Colonic mucosa (tissue), 4 donors: ENCODE measurements around the gene NECTIN1. TPM values are rescaled to one million over a fixed set of nuclear protein-coding genes. Genes with fewer than 3 reads are reported as not detected.
A peak's percentile ranks its signal among the peaks of the same experiment; 100 is the strongest.

Experiments used
- DNase-seq: peaks from one replicate; pipeline ENCODE4 v3.0.0-alpha.2; 2020
- H3K27ac ChIP-seq: fragments of 200-600 bp; one replicate; pipeline ENCODE4 v1.8.0; 2021
- H3K27me3 ChIP-seq: fragments of 200-600 bp; one replicate; pipeline ENCODE4 v1.8.0; 2021
- H3K36me3 ChIP-seq: fragments of 200-600 bp; one replicate; pipeline ENCODE4 v1.8.0; 2021
- H3K4me1 ChIP-seq: fragments of 200-600 bp; one replicate; pipeline ENCODE4 v1.8.0; 2021; ENCODE audit warnings: mild to moderate bottlenecking
- H3K4me3 ChIP-seq: fragments of 200-600 bp; one replicate; pipeline ENCODE4 v1.8.0; 2021
- H3K9ac ChIP-seq, 2 donors: one replicate each; pipeline ENCODE4 v1.7.0; 2013; ENCODE audit warnings: control low read depth in 2 of 2, low read depth in 2 of 2, low read length in 2 of 2
- H3K9me3 ChIP-seq: fragments of 200-600 bp; one replicate; pipeline ENCODE4 v1.8.0; 2021
- CTCF ChIP-seq: fragments of 200-600 bp; IDR thresholded peaks from one replicate; pipeline ENCODE4 v1.8.0; 2022; ENCODE audit warnings: antibody characterized with exemption, mild to moderate bottlenecking
- intact Hi-C: fragments of 100-400 bp; cut with DNase I; formaldehyde crosslinking; loops from one replicate; pipeline ENCODE4 v1.14.1; 2022
- total RNA-seq, 2 donors: library from RNA; stranded (reverse); fragmentation: NEBNext Ultra II Directional in 1 of 2; extraction: Animal tissue kit (Norgen Biotek cat#: 25700) in 1 of 2; gene quantifications; one replicate each; pipeline ENCODE4 v1.2.1, GENCODE V29; 2021
- donor health status: healthy.
- donor health status: DM: no; HTN: no; CAD: no.
- donor health status: DM: no; HTN: no; CAD: no.

The NECTIN1 gene
- total RNA-seq, 2 donors from 2014 or later: 53.0 to 59.9 TPM

DNA sequence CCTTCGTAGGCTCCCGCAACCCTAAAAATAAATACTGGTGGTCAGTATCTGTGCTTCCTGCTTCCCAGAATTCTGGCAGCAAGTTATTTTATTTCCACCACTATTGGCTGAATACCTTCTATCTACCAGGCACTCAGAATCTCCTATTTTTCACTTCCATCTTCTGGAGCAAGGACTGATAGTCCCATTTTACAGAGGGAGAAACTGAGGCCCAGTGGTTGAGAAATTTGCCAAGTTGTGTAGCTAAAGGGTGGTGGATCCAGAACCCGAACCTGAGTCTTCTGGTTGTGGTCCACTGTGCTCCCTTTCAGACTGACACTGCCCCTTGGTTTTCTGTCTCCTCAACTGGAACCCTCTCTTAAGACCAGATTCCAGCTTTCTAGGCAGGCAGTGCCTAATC lies 31.6 kb downstream of the NECTIN1 start:
- Histone ChIP-seq H3K27me3 (no peaks in the 10 kb centered on the region), H3K9me3 (no peaks in the 10 kb centered on the region), H3K4me1 (peaks cover 19% of the 10 kb centered on the region), H3K4me3 (no peak overlapping the region), H3K27ac (no peak overlapping the region), H3K9ac (no peak overlapping the region), H3K36me3 (no peaks in the 10 kb centered on the region)
- DNase-seq: no peak
- intact Hi-C loops: no loop called here
- TF ChIP-seq CTCF: no peak

DNA sequence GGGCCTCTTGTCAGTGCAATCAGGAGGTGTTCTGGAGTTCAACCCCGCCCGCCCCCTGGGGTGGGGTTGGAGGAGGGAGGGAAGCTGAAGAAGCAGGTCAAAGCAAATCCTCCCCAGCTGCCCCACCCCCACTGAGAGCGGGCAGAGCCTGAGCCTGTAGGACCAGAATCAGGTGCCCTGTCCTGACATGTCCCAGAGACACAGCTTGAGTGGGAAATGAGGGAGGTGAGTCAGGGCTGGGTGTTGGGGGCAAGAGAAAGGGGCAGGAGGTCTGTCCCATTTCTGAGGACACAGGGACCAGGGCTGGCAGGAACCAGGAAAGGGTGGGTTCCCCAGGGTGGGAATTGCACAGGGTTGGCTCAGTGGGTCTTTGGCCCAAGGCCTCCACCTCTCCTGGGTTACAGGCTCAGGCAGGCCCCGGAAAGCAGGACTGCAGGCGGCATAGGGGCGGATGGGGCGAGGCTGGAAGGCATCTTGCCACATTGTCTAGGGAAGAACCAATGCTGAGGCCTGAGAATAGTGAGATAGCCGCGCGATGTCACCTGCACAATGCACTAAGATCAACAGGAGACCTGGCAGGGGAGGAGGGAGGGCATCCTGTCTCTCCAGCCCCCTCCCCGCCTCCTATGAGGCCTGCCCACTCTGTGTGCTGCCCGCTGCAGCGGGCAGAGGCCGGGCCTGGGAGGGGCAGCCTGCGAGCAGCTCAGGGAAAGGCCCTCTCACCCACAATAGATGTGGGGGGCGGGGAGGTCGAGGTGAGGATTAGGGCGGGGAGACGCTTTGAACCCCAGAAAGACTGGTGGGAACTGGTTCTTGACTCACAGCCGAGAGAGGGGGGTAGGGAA lies 32.4 kb downstream of the NECTIN1 start:
- H3K4me1 ChIP-seq: peaks cover 19% of the 10 kb centered on the region
- no peak overlapping the region for H3K4me3 ChIP-seq
- H3K9me3 ChIP-seq: no peaks in the 10 kb centered on the region
- no peak overlapping the region for H3K27ac ChIP-seq
- peak; percentile 62 for DNase-seq
- intact Hi-C loops: no loop called here
- TF ChIP-seq CTCF: no peak
- H3K9ac ChIP-seq: peak overlapping the region in 1 of 2 donors; percentile 4
- H3K36me3 ChIP-seq: no peaks in the 10 kb centered on the region
- no peaks in the 10 kb centered on the region for H3K27me3 ChIP-seq

DNA sequence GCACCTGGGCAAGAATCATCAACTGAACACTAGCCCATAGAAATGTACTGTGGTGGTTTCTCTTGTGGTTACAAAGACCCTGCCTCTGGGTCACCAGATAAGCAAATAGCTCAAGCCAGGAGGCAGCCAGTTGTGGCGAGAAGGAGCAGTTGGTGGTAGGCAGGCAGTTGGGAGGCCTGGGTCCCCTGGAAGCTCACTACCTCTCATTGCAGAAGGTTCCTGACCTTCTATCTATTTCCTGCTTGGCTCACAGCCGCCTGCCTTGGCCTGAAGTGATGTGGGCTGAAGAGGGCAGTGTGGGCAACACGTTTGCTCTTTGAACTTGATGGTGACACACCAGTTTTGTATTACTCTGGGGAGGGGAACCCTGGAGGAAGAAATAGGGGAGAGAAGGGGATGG lies 34.7 kb downstream of the NECTIN1 start:
- Histone ChIP-seq H3K27ac (no peak overlapping the region), H3K9ac (peak overlapping the region in 1 of 2 donors; percentile 43), H3K4me3 (no peak overlapping the region), H3K9me3 (no peaks in the 10 kb centered on the region), H3K36me3 (no peaks in the 10 kb centered on the region), H3K4me1 (peaks cover 19% of the 10 kb centered on the region), H3K27me3 (no peaks in the 10 kb centered on the region)
- TF ChIP-seq CTCF: no peak
- peak; percentile 70 for DNase-seq
- intact Hi-C loops: no loop called here

GRCh38 chr11:119693253-119693815 lies 35.7 kb downstream of the NECTIN1 start:
- Histone ChIP-seq H3K4me3 (no peak overlapping the region), H3K27ac (no peak overlapping the region), H3K4me1 (peaks cover 12% of the 10 kb centered on the region), H3K9me3 (no peaks in the 10 kb centered on the region), H3K27me3 (no peaks in the 10 kb centered on the region), H3K36me3 (no peaks in the 10 kb centered on the region), H3K9ac (no peak overlapping the region)
- DNase-seq: no peak
- intact Hi-C loops: no loop called here
- no peak for TF ChIP-seq CTCF

- intact Hi-C loops: no loop called here
- DNase-seq: no peak
- no peaks in the 10 kb centered on the region for H3K27me3 ChIP-seq
- no peaks in the 10 kb centered on the region for H3K36me3 ChIP-seq
- no peak overlapping the region for H3K4me3 ChIP-seq
- H3K9me3 ChIP-seq: no peaks in the 10 kb centered on the region
- peaks cover 4% of the 10 kb centered on the region for H3K4me1 ChIP-seq
- no peak for TF ChIP-seq CTCF
- no peak overlapping the region for H3K9ac ChIP-seq
- no peak overlapping the region for H3K27ac ChIP-seq
These were observed 36.5 kb downstream of the NECTIN1 start for GRCh38 chr11:119692540-119692820.
